ENCODE results near the gene TTBK1.

Gene TTBK1

GRCh38 chr6:43335469-43335868 is 92.2 kb downstream of the TTBK1 start:
- in situ Hi-C loops (cut with MboI; ENCODE audit: low sequenced_read_pairs) = no loop called here

DNA sequence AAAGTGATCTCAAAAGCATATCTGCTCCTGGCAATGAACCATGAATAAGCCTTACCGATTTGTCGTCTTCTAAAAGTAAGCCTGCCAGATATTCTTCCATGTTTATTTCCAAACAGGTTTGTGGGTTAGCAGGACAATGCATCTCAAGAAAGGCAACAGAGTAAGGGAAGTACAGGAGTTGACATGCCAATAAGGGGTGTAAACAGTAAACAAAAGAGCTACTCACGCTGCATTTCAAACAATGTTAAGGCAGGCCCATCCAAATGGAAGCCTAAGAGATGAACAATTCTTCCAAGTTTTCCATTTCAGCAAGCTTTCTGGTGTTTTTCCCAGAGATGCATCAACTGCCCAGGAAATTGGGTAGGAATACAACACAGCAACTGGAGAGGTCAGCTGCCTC is 93.1 kb downstream of the TTBK1 start:
- in situ Hi-C loops (cut with MboI; ENCODE audit: low sequenced_read_pairs) = no loop called here

Measured in HL-60/S4 treated with retinoic acid at 250 ng/mL for 4 days and 3 days (cell line).